ENCODE results near the gene MED1. TPM values are rescaled to one million over a fixed set of nuclear protein-coding genes. Genes with fewer than 3 reads are reported as not detected.
"Not testable (repeated sequence)": the region's sequence is repeated elsewhere in the genome, so short reads cannot be mapped to it uniquely, and the experiment has no call there.

The MED1 gene
- polyA plus RNA-seq, 3 donors, result 48.7 to 54.4 (median 53.5) TPM

DNA sequence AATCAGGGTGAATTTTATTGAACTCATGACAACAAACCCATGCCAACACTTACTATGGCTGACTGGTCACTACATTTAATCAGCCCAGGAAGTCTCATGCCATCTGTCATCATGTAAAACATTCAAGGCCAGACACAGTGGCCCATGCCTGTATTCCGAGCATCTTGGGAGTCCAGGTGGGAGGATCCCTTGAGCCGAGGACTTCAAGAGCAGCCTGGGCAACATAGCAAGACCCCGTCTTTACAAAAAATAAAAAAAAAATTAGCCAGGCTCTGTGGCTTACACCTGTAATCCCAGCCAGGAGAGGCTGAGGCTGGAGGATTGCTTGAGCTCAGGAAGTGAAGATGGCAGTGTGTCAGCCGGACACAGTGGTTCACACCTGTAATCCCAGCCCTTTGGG is 4.9 kb upstream of the MED1 start:
- no peak for DNase-seq

DNA sequence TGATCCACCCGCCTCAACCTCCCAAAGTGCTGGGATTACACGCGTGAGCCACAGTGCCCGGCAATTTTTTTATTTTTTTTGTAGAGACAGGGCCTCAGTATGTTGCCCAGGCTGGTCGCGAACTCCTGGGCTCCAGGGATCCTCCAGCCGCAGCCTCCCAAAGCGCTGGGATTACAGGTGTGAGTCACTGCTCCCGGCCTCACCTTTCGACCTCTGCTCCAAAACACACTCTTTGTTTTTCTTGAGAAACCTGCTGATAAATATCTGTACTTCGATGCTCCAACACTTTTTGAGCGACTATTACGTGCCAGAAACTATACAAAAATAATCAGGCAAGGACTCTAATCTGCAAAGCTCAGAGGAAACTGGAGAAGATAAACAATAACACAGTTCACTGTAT is 1.0 kb downstream of the MED1 start:
- no peak for DNase-seq

DNA sequence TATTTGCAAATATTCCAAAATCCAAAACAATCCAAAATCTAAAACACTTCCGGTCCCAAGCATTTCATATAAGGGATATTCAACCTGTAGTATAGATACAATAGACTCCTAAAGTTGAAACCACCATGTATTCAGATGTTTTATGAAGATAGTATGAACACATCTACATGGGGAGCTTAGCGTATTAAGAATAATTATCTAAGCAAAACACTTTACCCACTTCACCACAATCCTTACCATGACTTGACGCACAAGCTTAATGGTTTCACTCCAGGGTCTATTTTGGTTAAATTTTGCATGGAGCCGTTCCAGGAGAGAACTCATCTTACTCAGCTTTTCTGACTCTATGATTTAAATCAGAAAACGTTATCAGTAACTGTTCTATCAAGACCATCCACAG is 3.5 kb downstream of the MED1 start:
- DNase-seq, result no peak

DNA sequence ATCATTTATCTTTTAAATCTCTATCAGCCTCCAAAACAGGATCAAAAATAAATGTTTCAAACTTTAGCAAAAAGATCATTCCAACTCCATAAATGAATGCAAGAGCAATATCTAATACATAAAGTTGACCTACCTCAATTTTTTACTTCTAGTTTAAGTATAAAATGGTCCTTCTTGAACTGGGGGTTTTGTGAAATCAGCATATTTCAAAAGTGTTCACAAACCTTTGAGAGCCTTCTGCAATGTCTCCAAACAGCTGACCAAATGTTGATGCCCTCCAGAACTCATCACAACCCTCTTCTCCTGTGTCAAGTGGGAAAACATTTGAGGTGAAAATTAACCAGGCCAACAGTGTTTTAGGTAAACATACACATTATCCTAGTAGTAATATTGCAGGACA is 7.7 kb downstream of the MED1 start:
- no peak for DNase-seq

GRCh38 chr17:39439868-39440267 is 11.2 kb downstream of the MED1 start:
- not testable (repeated sequence) for DNase-seq

- no peak for DNase-seq
Measured at GRCh38 chr17:39429600-39429999, 21.5 kb downstream of the MED1 start.

GRCh38 chr17:39416141-39416540 is 34.9 kb downstream of the MED1 start:
- no peak for DNase-seq

DNA sequence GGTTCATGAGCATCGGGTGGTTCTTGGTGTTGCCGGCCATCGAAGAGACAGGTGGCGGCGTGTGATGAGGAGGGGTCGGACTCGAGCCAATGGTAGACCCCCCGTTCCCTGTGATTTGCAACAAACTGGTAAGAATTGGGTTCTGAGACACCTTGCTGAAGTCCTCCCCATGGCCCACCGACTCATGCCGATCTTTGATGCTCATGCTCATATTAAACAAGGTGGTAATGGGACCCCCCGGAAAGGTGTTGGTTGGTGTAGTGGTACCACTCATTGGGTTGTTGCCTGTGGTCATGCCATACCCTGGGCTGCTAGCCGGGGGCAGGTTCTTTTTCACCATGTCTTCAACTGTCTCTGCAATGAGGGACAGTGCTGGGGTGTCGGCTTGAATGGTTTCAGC is 40.8 kb downstream of the MED1 start:
- DNase-seq, result no peak

- DNase-seq, result no peak
Measured at GRCh38 chr17:39408360-39408759, 42.7 kb downstream of the MED1 start.

DNA sequence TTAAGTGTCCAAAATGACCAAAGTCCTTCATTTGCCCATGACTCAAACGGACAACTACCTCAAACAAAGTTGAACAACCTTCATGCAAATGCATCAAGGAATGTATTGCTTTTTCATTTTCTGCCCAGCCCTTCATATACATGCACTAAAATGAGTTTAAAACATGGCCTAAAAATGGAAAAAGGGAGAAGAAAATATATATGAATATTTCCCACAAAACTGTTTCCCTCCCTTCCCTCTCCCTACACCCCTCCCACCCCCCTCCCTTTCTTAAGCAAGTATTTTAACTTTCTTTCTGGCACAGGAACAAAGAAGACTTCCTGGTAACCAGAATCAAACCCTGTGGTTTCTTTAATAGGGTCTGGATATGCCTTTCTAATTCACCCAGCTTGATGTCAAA is 44.1 kb downstream of the MED1 start:
- DNase-seq, result no peak

GRCh38 chr17:39405436-39405835 is 45.6 kb downstream of the MED1 start:
- no peak for DNase-seq

GRCh38 chr17:39404542-39405378 is 46.3 kb downstream of the MED1 start:
- DNase-seq, result no peak

DNA sequence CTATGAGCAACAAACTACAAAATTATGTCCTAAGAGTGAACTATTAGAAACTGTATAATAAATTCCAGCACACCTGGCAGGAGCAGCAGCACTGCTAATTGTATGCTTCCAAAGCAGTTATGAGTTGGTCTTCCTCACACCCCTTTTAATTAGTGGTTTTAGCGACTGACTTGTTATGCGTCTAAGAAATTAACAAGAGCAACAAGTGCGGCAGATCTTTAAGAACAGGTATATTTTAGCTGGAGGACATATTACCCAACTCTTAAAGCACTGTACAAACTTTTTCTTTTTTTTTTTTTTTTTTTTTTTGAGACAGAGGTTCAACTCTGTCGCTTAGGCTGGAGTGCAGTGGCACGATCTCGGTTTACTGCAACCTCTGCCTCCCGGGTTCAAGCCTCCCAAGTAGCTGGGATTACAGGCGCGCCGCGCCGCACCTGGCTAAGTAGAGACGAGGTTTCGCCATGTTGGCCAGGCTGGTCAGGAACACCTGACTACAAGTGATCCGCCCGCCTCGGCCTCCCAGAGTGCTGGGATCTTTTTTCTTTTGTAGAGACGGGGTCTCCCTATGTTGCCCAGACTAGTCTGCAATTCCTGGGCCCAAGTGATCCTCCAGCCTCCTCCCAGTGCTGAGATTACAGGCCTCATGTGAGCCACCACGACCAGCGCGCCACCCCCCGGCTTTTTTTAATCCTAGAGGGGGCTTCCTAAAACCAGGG is 48.0 kb downstream of the MED1 start:
- no peak for DNase-seq

DNA sequence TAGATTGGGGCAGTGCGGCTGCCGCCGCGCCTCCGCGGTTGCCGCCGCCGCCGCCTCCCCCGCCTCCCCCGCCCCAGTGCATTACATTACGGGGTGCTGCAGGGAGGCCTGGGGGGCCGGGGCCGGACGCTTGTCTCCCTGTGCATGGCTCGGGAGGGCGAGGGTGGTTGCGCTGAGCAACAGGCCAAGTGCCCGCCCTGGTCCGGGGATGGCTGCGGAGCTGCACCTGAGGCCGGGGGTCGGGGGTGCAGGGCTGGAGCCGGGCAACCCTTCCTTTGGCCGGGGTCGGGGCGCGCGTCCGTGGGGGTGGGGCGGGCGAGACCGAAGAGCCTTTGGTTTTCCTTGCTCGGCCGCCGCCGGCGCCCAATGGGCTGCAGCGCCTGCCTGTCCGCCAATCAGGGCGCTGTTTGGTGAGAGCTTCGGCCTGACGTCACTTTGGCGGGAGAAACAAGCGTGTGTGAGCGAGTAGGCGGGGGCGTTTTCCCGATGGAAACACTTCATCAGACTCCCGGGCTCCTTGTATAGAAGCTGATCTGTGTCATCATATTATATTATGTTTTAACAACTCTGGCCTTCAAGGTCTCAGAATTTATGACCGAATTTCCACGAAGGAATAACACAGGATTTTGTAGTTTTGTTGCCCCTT is 48.7 kb downstream of the MED1 start:
- peak; percentile 93 for DNase-seq

DNA sequence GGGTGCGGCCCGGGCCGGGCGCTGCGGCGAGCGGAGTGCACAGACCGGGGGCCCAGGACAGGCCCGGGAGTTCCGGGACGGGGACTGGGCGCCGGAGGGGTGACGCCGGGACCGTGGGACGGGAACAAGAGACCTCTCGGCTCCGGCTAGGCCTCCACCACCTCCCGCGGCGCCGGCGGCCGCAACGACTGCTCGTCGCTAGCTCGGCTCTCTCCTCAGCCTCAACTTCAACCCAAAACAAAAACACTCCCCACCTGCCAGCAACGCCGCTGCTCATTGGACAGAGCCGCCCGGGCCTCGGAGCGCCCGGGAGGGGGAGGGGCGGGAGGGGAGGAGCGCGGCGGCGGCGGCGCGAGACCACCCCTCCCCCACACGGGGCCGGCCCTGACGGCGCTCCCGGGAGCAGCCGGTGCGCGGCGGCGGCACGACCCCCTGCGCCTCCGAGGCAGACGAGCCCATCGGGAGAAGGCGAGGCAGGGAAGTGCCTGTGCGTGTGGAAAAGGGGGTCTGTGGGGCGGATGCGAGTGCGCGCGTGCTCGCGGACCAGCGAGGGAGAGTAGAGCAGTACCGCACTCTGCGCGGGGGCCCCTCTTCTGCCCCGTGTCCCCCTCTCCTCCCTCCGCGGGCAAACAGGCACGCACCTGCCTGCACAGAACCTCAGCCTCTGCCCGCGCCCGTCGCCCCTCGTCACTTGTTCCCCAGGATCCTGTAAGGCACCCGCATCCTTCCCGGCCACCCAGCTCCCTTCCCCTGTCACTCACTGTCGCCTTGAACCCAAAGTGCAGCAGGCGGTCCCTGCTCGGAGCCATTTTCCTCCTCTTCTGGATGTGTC is 49.4 kb downstream of the MED1 start, which contains the start of gene FBXL20:
Gene FBXL20, minus strand, starts transcription at position 215 of the 832 bp plus-strand sequence. CDS start 224 bp downstream, outside the sequence.
- DNase-seq, result peak; percentile 94

GRCh38 chr17:39400547-39401411 is 50.3 kb downstream of the MED1 start:
- peak; percentile 15 for DNase-seq

- no peak for DNase-seq
Measured at GRCh38 chr17:39399791-39400190, 51.3 kb downstream of the MED1 start.

DNA sequence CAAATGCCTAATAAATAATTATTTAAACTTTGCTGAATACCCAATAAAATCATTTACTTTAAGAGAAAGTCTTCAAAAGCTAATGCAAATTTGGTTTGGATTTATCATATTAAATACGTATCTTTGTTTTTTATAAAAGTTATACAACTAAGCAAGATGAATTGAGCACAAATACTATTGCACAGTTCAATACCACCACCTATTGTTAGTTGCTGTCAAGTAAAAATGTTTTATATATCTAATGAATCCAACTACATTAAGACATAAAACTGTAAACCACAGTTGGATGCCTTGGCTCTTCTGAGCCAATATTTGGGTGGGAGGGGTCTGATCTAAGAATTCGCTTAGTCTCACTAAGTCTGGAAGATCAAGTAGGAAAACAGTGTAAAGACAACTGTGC is 57.3 kb downstream of the MED1 start:
- DNase-seq, result no peak

DNA sequence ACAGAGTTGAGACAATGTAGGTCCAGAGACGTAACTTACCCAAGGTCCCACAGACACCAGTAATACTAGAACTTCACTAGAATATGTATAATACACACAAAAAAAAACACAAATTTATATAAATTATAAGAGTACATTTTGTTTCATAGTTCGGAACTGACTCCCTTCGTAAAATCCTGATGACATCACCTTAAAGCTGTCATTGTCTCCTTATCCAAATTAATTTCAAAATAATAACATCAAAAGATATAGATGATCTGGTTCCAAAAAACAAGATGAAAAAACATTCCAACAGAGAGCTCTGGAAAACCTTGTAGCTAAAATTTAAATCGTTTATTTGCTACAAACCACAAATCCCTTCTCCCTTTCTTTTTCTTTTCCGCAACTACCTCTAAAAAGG is 59.6 kb downstream of the MED1 start:
- DNase-seq, result no peak

DNA sequence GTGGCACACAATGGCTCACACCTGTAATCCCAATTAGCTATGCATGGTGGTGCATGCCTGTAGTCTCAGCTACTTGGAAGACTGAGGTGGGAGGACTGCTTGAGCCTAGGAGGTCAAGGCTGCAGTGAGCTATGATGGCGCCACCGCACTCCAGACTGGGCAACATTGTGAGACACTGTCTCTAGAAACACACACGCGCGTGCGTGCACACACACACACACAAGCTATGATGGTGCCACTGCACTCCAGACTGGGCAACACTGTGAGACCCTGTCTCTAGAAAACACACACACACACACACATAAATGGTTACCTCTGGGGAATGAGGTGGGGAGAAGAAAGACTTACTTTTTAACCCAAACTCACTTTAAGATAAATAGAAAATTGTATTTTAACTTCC is 66.0 kb downstream of the MED1 start:
- DNase-seq, result no peak

- no peak for DNase-seq
Measured at GRCh38 chr17:39380144-39380543, 70.9 kb downstream of the MED1 start.

Measured in renal pelvis (tissue), 4 donors.